GM21390 (cell line): ENCODE measurements around the gene MRPS22.

Source experiments
- ATAC-seq: cut with Tn5 transposase; IDR thresholded peaks from one replicate; pipeline ENCODE4 v1.9.1; 2021; ENCODE audit not compliant: unreplicated experiment

Gene MRPS22

DNA sequence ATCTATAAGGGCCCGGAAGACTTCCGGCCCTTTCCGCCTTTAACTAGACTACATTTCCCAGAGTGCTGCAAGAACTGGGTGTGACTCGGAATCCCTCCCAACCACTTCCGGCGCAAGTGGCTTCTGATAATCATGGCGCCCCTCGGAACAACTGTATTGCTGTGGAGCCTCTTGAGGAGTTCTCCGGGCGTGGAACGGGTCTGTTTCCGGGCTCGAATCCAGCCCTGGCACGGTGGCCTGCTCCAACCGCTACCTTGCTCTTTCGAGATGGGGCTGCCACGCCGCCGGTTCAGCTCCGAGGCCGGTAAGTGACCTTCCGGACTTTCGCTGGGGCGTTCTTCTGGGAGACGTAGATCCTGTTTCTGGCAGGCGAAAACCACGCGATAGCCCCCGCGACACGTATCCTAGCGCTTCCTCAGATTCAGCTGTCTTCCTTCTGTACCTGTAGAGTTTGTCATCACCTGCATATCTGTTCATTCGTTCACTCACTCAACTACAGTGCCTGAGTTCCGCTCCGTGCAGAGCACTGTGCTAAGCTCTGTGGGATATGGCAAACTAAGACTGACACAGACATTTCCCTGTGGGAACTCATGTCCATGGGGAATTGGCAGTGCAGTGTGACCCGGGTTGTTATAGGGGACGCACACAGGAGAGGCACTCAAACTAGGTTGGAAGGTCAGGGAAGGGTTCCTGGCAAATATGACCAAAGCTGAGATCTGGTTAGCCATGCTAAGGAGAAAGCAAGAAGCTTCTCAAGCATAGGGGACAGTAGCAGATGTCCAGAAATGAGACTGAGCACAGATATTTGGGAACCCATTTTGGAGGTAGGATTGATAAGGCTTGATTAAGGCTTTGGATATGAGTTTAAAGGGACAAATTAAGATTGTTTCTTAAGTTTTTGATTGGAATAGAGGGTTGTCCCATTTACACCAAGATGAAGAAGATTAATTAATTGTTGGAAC lies at the start of gene MRPS22:
Gene MRPS22 (plus strand): TSS at position 126 of the 962 bp plus-strand sequence. CDS start 7 bp downstream, at position 133.
- ATAC-seq: peak; percentile 99

GRCh38 chr3:139295040-139295439 lies 48.8 kb upstream of the MRPS22 start:
- no peak for ATAC-seq

DNA sequence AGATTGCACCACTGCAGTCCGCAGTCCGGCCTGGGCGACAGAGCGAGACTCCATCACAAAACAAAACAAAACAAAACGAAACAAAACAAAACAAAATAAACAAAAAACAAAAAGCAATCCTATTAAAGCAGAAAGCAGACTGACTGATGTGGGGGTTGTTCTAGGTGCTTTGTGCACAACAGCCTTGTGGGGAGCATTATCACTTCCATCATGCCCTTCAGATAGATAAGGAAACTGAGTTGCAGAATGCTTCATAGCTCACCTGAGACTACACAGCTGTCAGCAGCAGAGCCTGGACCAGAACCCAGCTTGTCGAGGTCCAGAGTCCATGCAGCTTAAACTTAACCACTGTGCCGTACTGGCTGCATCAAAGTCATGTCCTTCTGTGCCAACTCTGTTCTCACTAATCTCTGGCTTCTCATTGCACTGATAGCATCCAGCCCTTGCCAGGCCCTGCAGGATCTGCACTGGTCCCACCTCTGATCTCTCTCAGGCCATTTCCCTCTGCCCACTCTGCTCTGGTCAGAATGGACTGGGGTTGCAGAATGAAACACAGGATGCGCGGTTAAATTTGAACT lies 47.6 kb upstream of the MRPS22 start:
- no peak for ATAC-seq

- ATAC-seq: no peak
Observed at GRCh38 chr3:139297588-139298311, 46.1 kb upstream of the MRPS22 start.

DNA sequence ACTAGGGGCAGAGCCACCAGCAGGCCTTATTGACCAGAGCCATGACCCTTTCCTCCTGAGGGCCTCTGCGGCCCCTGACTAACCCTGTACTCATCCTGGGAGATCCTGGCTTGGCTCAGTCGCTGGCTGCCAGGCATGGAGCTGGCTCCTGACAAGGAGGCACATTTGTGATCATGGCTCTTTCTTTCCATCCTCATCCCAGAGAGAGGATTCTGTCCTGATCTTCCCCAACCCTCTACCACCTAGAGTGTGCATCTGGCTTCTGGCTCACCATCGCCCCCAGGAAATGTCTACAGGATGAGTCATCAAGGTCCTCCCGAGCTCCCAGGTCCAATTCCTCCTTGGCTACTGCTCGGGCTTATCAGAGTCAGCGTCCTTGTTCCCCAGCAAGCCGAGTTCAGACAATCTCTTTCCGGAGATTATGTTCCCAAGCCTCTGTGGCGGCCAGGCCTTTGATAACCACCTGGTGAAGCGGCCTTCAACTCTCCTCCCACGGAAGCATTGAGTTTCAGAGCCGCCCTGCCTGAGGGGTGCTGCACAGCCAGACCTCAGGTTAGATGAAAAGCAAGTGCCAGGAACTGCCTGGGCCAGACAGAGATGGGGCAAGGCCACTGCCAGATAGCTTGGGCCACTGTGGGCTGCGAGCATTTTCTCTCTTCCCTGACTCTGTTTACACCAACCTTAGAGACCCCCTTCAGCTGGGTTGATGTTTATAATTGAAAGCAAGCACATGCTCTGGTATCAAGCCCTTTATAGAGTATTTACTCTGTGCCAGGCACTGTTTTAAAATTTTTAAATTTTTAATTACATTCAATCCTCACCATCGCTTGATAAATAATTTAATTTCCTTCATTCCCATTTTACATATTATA lies 44.3 kb upstream of the MRPS22 start:
- no peak for ATAC-seq

- ATAC-seq: no peak
Observed at GRCh38 chr3:139300416-139300815, 43.4 kb upstream of the MRPS22 start.

DNA sequence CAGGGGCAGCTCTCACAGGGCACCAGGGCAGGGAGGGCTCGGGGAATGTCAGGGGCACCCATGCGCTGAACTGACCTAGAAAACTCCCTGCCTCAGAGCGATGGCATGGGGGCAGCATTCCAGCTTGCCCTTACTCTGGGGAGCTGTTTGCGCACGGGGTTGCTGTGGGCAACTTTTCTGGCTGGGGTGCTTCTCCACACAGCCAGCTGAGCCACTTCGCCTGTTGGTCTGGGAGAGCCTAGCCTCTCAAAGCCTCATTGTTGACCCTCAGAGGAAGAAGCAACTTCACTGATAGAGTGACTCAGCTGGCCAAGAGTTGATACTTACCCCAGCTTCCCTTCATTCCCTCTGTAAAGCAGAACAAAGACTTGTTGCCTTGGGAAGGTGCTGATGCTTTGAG lies 42.6 kb upstream of the MRPS22 start:
- no peak for ATAC-seq

DNA sequence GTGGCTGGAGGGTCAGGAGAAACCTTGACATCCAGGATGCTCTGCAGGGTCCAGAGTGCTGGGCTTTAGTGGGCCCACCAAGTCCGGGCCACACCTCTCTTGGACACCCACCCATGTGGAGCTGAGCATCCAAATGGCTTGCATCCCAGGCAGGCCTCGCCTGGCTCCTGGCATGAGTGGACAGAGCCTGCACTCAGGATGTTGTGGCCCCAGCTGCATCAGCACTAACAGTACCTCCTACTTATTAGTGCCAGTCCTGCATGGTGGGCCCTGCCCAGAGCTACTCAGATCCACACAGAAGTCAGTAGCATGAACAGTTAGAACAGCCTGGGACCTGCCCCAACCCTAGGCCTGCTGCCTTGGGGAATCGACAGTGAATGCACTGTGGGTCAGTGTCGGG lies 42.2 kb upstream of the MRPS22 start:
- ATAC-seq: no peak

DNA sequence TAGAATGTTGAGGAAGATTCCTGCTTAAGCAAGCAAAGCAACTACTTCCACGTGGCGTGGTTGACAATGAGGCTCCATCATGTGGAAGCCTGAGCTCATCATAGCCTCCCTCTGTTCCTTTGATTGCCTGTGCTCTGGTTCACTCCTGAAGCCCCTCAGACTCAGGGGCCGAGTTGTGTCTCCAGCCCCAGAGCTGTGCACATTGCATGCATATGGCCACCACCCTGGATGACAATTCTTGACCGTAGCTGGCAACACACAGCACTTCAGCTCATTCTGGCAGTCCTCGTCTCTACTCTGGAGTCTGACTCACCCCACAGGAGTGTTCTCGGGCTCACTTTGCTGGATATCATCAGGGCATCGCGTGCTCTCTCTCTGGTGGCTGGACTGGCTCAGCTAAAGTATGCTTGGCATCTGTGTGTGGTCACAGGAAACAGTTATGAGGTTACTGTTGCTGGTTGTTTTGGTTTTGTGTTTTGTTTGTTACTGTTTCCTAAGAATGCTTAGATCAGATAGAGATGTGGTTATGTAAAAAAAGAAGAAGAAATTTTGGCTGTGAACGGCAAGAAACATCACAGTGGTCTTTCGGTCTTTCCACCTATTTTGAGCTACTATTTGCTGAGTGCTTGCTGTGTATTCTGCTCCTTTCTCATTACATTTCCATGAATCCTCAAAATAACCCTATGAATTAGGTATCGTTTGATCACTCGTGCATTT lies 41.6 kb upstream of the MRPS22 start:
- ATAC-seq: no peak

- no peak for ATAC-seq
Observed at GRCh38 chr3:139302801-139303113, 41.1 kb upstream of the MRPS22 start.

GRCh38 chr3:139303216-139303615 lies 40.6 kb upstream of the MRPS22 start:
- ATAC-seq: no peak

- no peak for ATAC-seq
Observed at GRCh38 chr3:139304383-139304782, 39.4 kb upstream of the MRPS22 start.

GRCh38 chr3:139306078-139306477 lies 37.7 kb upstream of the MRPS22 start:
- ATAC-seq: no peak

GRCh38 chr3:139307072-139307491 lies 36.7 kb upstream of the MRPS22 start:
- no peak for ATAC-seq

- no peak for ATAC-seq
Observed at GRCh38 chr3:139307601-139308555, 35.9 kb upstream of the MRPS22 start.

DNA sequence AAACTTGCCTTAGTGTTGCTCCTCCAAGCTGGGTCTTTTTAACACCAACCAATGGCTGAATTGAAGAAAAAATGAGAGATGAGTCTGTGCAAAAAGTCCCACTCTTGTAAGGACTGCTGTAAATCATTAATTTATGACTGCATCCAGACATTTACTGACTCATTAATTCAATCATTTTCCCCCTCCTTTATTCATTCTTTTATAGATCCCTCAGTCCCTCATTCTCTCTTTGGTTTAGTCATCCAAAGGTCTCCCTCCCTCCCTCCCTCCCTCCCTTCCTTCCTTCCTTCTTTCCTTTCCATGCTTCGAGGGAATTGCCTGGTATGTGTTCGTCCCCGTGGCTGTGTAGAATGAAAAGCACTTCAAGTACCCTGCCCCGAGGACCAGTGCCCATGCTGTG lies 35.3 kb upstream of the MRPS22 start:
- ATAC-seq: no peak

GRCh38 chr3:139309061-139309591 lies 34.7 kb upstream of the MRPS22 start:
- ATAC-seq: no peak

DNA sequence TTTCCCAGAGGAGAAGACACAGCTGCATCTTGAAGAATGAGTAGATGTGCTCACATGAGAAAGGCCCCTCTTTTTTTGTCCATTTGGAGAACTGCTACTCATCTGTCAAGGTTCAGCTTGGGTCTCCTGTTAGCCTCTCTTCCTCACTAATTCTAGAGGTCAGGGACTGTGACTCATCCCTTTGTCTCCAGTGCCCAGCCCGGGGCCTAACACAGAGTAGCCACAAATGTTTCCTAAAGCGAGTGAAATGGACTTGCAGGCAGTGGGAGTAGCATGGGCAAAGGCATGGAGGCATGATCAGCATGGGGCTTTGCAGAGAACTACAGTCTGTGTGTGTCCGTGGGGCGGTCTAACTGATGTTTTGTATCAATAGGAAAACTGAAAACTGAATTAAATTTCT lies 33.9 kb upstream of the MRPS22 start:
- no peak for ATAC-seq

DNA sequence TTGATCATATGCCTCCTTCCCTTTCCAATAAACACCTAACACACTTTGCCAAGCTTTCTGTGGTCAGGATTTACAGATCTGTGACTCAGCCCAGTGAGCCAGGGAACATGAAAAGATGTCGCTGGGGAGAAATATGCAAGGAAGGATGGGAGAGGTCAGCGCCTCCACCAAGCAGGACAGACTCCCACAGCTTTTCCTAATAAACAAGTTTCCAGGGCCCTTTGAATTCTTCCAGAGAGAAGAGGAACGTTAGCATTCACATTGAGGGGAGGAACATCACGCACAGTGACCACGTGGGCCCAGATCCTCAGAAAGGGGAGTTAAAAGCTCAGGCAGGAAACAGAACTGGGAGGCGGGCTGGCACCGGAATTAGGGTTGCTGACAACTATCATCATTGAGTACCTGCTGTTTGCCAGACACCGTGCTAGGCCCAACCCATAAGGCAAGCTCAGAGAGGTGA lies 33.3 kb upstream of the MRPS22 start:
- no peak for ATAC-seq
